Tibial nerve (tissue), 4 donors: ENCODE measurements around the gene EP400. TPM values are rescaled to one million over a fixed set of nuclear protein-coding genes. Genes with fewer than 3 reads are reported as not detected.
"Not testable (repeated sequence)": the region's sequence is repeated elsewhere in the genome, so short reads cannot be mapped to it uniquely, and the experiment has no call there.

ENCODE experiments used
- DNase-seq, 2 donors: peaks; one replicate each; pipeline ENCODE4 v3.0.0-alpha.2; 2019; ENCODE audit warnings: low spot score in 2 of 2
- H3K27ac ChIP-seq, 4 donors: fragments of 200-600 bp; sonication (generic) in 3 of 4; one replicate each; pipeline ENCODE4 v1.5.1; 2017 to 2019; ENCODE audit warnings: mild to moderate bottlenecking in 1 of 4
- H3K27me3 ChIP-seq, 2 donors: fragments of 200-600 bp; sonication (generic) in 1 of 2; one replicate each; pipeline versions ENCODE4 v1.5.1 to v1.6.0; 2017 to 2019
- H3K36me3 ChIP-seq, 3 donors: fragments of 200-600 bp; sonication (generic); one replicate each; pipeline ENCODE4 v1.5.1; 2018 to 2019
- H3K4me1 ChIP-seq, 4 donors: fragments of 200-600 bp; sonication (generic) in 3 of 4; one replicate each; pipeline ENCODE4 v1.5.1; 2017 to 2019
- H3K4me3 ChIP-seq, 4 donors: fragments of 200-600 bp; sonication (generic) in 3 of 4; one replicate each; pipeline ENCODE4 v1.5.1; 2017 to 2019; ENCODE audit warnings: mild to moderate bottlenecking in 1 of 4, moderate library complexity in 1 of 4
- H3K9me3 ChIP-seq, 4 donors: fragments of 200-600 bp; sonication (generic) in 3 of 4; one replicate each; pipeline ENCODE4 v1.5.1; 2017 to 2019
- CTCF ChIP-seq, 5 experiments: fragments of 200-600 bp in 3 of 5; fragments of 450-650 bp in 2 of 5; sonication (generic) in 3 of 5; IDR thresholded peaks; one replicate each; pipeline ENCODE4 v1.5.1; 2016 to 2019; ENCODE audit warnings: antibody characterized with exemption in 5 of 5, mild to moderate bottlenecking in 3 of 5, moderate library complexity in 2 of 5
- EP300 ChIP-seq, 2 donors: sonication (generic); formaldehyde crosslinking; IDR thresholded peaks; one replicate each; pipeline ENCODE4 v1.6.1; 2017; ENCODE audit warnings: antibody characterized with exemption in 2 of 2, mild to moderate bottlenecking in 1 of 2
- POLR2A ChIP-seq, 2 donors: fragments of 450-650 bp; IDR thresholded peaks; one replicate each; pipeline ENCODE4 v1.6.1; 2017; ENCODE audit warnings: antibody characterized with exemption in 2 of 2, mild to moderate bottlenecking in 2 of 2, moderate library complexity in 2 of 2
- WGBS, 2 donors: methylation state at CpG; one replicate each; pipeline ENCODE4 v1.1.5; 2018; 5-methylcytosine and 5-hydroxymethylcytosine counted together
- total RNA-seq, 4 donors: library from RNA; depleted of rRNA; stranded (reverse); fragments of >200 nt; gene quantifications; one replicate each; pipeline ENCODE4 v1.1.0, GENCODE V29; 2016

The EP400 gene
- total RNA-seq, 4 donors from 2014 or later, result 27.8 to 41.4 (median 32.2) TPM

- Histone ChIP-seq H3K4me1 (no peaks in the 10 kb centered on the region), H3K27ac (no peak overlapping the region), H3K36me3 (peaks cover 0 to 49% (median 0%) of the 10 kb centered on the region in 3 donors), H3K27me3 (no peaks in the 10 kb centered on the region), H3K9me3 (no peaks in the 10 kb centered on the region), H3K4me3 (no peak overlapping the region)
- no peak for DNase-seq
- WGBS, 2 donors, result 89 to 94% methylated on average over 11 of the region's 11 CpGs
- TF ChIP-seq POLR2A (IDR thresholded peaks at IDR 0.05), result no peak
- no peak for TF ChIP-seq CTCF (IDR thresholded peaks at IDR 0.05)
- TF ChIP-seq EP300 (IDR thresholded peaks at IDR 0.05), result no peak
These were observed 146.0 kb downstream of the EP400 start for GRCh38 chr12:132095520-132096409.

GRCh38 chr12:132099739-132100138 lies 150.0 kb downstream of the EP400 start:
- DNase-seq, result no peak
- WGBS, 2 donors, result 90 to 91% methylated on average over 12 of the region's 12 CpGs

GRCh38 chr12:132100306-132101065 lies 150.7 kb downstream of the EP400 start:
- WGBS, 2 donors, result 90 to 94% methylated on average over 11 to 13 of the region's 13 CpGs
- Histone ChIP-seq H3K27me3 (no peaks in the 10 kb centered on the region), H3K36me3 (peaks cover 0 to 52% (median 0%) of the 10 kb centered on the region in 3 donors), H3K9me3 (no peaks in the 10 kb centered on the region), H3K4me1 (no peaks in the 10 kb centered on the region), H3K4me3 (no peak overlapping the region), H3K27ac (no peak overlapping the region)
- TF ChIP-seq EP300 (IDR thresholded peaks at IDR 0.05), result no peak
- DNase-seq, result no peak

More at GRCh38 chr12:132099739-132100138, 150.0 kb downstream of the EP400 start:
- H3K4me1 ChIP-seq, result no peaks in the 10 kb centered on the region
- no peak for TF ChIP-seq POLR2A (IDR thresholded peaks at IDR 0.05)
- TF ChIP-seq EP300 (IDR thresholded peaks at IDR 0.05), result no peak
- TF ChIP-seq CTCF (IDR thresholded peaks at IDR 0.05), result no peak
- H3K9me3 ChIP-seq, result no peaks in the 10 kb centered on the region
- peaks cover 0 to 45% (median 0%) of the 10 kb centered on the region in 3 donors for H3K36me3 ChIP-seq
- no peak overlapping the region for H3K27ac ChIP-seq
- no peak overlapping the region for H3K4me3 ChIP-seq
- no peaks in the 10 kb centered on the region for H3K27me3 ChIP-seq

GRCh38 chr12:132102297-132102696 lies 152.6 kb downstream of the EP400 start:
- H3K4me1 ChIP-seq, result no peaks in the 10 kb centered on the region
- 92% methylated on average over 9 of the region's 9 CpGs for WGBS, 2 donors
- no peak for DNase-seq
- no peaks in the 10 kb centered on the region for H3K27me3 ChIP-seq
- no peak overlapping the region for H3K4me3 ChIP-seq
- H3K27ac ChIP-seq, result no peak overlapping the region
- H3K9me3 ChIP-seq, result no peaks in the 10 kb centered on the region
- no peak for TF ChIP-seq EP300 (IDR thresholded peaks at IDR 0.05)
- TF ChIP-seq CTCF (IDR thresholded peaks at IDR 0.05), result no peak
- TF ChIP-seq POLR2A (IDR thresholded peaks at IDR 0.05), result no peak
- H3K36me3 ChIP-seq, result peaks cover 0 to 60% (median 4%) of the 10 kb centered on the region in 3 donors

- WGBS, 2 donors, result 74 to 79% methylated on average over 14 of the region's 14 CpGs
- DNase-seq, H3K4me1 ChIP-seq, H3K27ac ChIP-seq, H3K4me3 ChIP-seq, H3K27me3 ChIP-seq, H3K9me3 ChIP-seq: not testable (repeated sequence)
- peaks cover 0 to 60% (median 4%) of the 10 kb centered on the region in 3 donors for H3K36me3 ChIP-seq
These were observed 153.3 kb downstream of the EP400 start for GRCh38 chr12:132103072-132103471.
